Adrenal gland (tissue), 12 donors: ENCODE data around the gene DNAH8. TPM values are rescaled to one million over a fixed set of nuclear protein-coding genes. Genes with fewer than 3 reads are reported as not detected.

Experiments used
- DNase-seq, 7 donors: peaks; one replicate each; pipeline ENCODE4 v3.0.0-alpha.2; 2019 to 2020
- H3K27ac ChIP-seq, 5 donors: fragments of 200-600 bp; sonication (generic) in 4 of 5; 1 replicate in 3 of 5; 2 replicates in 2 of 5; pipeline versions ENCODE4 v1.5.1 to v1.8.0; 2016 to 2020; ENCODE audit warnings: mild to moderate bottlenecking in 1 of 5
- H3K27me3 ChIP-seq: fragments of 200-600 bp; 2 replicates; pipeline ENCODE4 v1.8.0; 2021
- H3K36me3 ChIP-seq, 2 donors: fragments of 200-600 bp; replicated peaks in 1 of 2; 1 replicate in 1 of 2; 2 replicates in 1 of 2; pipeline versions ENCODE4 v1.5.1 to v1.8.0; 2018 to 2022
- H3K4me1 ChIP-seq, 2 donors: fragments of 200-600 bp; replicated peaks in 1 of 2; 1 replicate in 1 of 2; 2 replicates in 1 of 2; pipeline versions ENCODE4 v1.5.1 to v1.8.0; 2018 to 2021
- H3K4me3 ChIP-seq, 4 donors: fragments of 200-600 bp; sonication (generic) in 3 of 4; one replicate each; pipeline ENCODE4 v1.5.1; 2016 to 2018
- H3K9me3 ChIP-seq, 3 donors: fragments of 200-600 bp; sonication (generic) in 1 of 3; replicated peaks in 1 of 3; 1 replicate in 2 of 3; 2 replicates in 1 of 3; pipeline versions ENCODE4 v1.5.1 to v1.8.0; 2016 to 2021
- CTCF ChIP-seq, 6 experiments: fragments of 450-650 bp in 4 of 6; fragments of 200-600 bp in 2 of 6; sonication (generic) in 1 of 6; IDR thresholded peaks; 1 replicate in 5 of 6; 2 replicates in 1 of 6; pipeline versions ENCODE4 v1.5.1 to v1.8.0; 2016 to 2021; ENCODE audit warnings: antibody characterized with exemption in 6 of 6, mild to moderate bottlenecking in 2 of 6, moderate library complexity in 1 of 6
- POLR2A ChIP-seq, 2 donors: fragments of 450-650 bp; IDR thresholded peaks; one replicate each; pipeline ENCODE4 v1.6.1; 2017; ENCODE audit warnings: antibody characterized with exemption in 2 of 2, mild to moderate bottlenecking in 2 of 2, moderate library complexity in 1 of 2
- WGBS, 4 donors: extraction: QIAGEN DNeasy Blood & Tissue Kit in 2 of 4; methylation state at CpG; one replicate each; pipeline versions ENCODE4 v1.1.5 to v1.1.7; 2013 to 2017; 5-methylcytosine and 5-hydroxymethylcytosine counted together
- intact Hi-C, 2 donors: fragments of 100-400 bp; cut with DNase I; formaldehyde crosslinking; loops; one replicate each; pipeline versions ENCODE4 v1.14.1 to v1.15.0; 2022 to 2023
- polyA plus RNA-seq, 3 donors: library from polyadenylated mRNA; stranded (reverse); fragments of 200-250 nt in 2 of 3; fragments of 350-450 nt in 1 of 3; fragmentation: Illumina TruSeq in 1 of 3; extraction: RNeasy Lipid Tissue Mini Kit (QIAGEN cat#74804) in 1 of 3; gene quantifications; one replicate each; pipeline ENCODE4 v1.2.3, GENCODE V29; 2013 to 2014
- total RNA-seq, 9 donors: library from RNA; depleted of rRNA in 4 of 9; stranded (reverse); fragments of >200 nt in 4 of 9; fragments of 120-200 nt in 1 of 9; fragmentation: NEBNext Ultra II Directional in 1 of 9; extraction: Animal tissue kit (Norgen Biotek cat#: 25700) in 1 of 9; gene quantifications; one replicate each; pipeline versions ENCODE4 v1.1.0 to v1.2.4, GENCODE V29; 2013 to 2023
- donor health status: healthy with polysubstance abuse.
- donor health status: Bipolar disorder and iron deficiency.
- donor health status: DM: yes; HTN: yes; CAD: no.
- donor health status: DM: no; HTN: no; CAD: no.
- donor health status: DM: no; HTN: no; CAD: no.
- donor health status: DM: yes; HTN: yes; CAD: no.

DNAH8 gene
- total and polyA plus RNA-seq, 12 donors = under 0.01 to 0.02 TPM; not detected in 10

DNA sequence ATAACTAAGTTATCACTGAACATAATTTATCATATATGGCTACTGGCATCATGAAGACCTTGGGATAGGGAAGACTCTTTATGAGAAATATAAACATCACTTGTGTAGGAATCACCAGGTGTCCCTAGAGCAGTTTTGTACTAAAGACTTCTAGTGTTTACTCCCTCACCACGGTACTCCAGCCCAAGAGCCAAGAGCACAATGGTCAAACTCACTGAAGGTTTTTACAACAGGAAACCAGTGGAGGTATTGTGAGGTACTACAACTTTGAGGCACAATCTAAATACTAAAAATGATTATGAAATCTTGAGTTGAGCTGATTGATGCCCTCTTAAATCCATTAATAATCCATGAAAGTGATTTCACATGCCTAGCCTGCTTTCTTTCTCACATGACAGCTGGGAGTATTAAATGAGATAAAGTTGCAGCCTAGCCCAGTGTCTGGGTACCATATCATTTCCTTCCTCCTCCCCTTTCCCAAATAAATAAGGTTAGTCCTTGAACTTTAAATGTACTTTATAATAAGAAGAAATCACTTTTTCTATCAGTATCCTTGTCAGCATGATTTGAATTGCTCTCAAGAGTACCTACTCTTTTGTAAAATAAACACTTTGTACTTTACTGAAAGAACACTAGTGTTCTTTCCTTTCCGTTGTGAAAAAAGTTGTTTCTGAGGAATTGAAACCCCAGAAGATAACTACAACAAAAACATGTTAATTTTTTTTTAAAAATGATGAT lies 38.7 kb upstream of the DNAH8 start:
- no peak for DNase-seq
- Histone ChIP-seq H3K27me3 (no peaks in the 10 kb centered on the region), H3K9me3 (no peaks in the 10 kb centered on the region), H3K36me3 (peaks cover 0 to 8% of the 10 kb centered on the region in 2 donors), H3K4me3 (no peak overlapping the region), H3K4me1 (peaks cover 8 to 18% of the 10 kb centered on the region in 2 donors), H3K27ac (peak overlapping the region in 3 of 5 donors; percentile 6 to 52 (median 29))
- intact Hi-C loops = no loop called here
- TF ChIP-seq CTCF (IDR thresholded peaks at IDR 0.05) = peak in 1 of 6 experiments; percentile 7
- no peak for TF ChIP-seq POLR2A (IDR thresholded peaks at IDR 0.05)
- WGBS, 4 donors = 41 to 54% (median 51%) methylated on average over 2 of the region's 2 CpGs

GRCh38 chr6:38676974-38677544 lies 38.1 kb upstream of the DNAH8 start:
- Histone ChIP-seq H3K27me3 (no peaks in the 10 kb centered on the region), H3K27ac (peak overlapping the region in 1 of 5 donors; percentile 29), H3K4me3 (no peak overlapping the region), H3K9me3 (no peaks in the 10 kb centered on the region), H3K36me3 (peaks cover 0 to 14% of the 10 kb centered on the region in 2 donors), H3K4me1 (peaks cover 8 to 18% of the 10 kb centered on the region in 2 donors)
- intact Hi-C loops = no loop called here
- no peak for DNase-seq
- TF ChIP-seq POLR2A (IDR thresholded peaks at IDR 0.05) (no peak), CTCF (IDR thresholded peaks at IDR 0.05) (no peak)
- 28 to 44% (median 34%) methylated on average over 1 of the region's 1 CpG for WGBS, 4 donors

DNA sequence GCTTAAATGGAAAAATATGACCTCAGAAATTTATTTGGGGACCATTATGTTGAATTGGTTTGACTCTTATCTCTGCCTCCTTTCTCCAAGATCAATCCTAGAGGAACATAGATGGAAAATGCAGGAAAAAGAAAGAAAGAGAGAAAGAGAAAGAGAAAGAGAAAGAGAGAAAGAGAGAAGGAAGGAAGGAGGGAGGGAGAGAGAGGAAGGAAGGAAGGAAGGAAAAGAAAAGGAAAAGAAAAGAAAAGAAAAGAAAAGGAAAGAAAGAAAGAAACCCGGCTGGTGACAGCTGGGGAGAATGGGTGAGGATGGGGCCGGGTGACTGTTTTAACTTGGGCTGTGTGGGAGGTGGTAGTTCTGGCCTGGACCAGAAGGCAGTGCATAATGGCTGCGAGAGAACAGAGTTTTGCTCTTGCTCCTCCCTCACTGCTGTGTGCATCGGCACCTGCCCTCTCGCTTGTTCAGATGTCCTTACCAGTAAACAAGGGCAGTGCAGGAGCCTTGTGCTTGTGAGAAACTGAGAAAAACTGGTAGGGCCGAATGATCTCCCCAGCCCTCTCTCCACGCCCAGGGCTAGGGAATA lies 36.8 kb upstream of the DNAH8 start:
- Histone ChIP-seq H3K9me3 (no peaks in the 10 kb centered on the region), H3K36me3 (peaks cover 0 to 15% of the 10 kb centered on the region in 2 donors)
- WGBS, 4 donors = 88 to 93% (median 91%) methylated on average over 6 to 7 of the region's 7 CpGs

DNA sequence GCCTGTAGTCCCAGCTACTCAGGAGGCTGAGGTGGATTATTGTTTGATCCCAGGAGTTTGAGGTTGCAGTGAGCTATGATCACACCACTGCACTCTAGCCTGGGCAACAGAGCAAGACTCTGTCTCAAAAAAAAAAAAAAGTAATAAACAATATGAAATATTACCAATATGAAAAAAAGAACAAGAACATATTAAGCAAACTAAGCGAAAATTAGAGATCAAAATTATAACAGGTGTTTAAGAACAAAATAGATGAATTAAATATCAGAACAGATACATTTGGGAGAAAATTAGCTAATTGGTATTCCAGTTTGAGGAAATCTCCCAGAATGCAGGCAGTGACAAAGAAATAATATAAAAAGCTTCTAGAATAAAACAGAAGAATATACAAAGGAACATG lies 35.4 kb upstream of the DNAH8 start:
- intact Hi-C loops = no loop called here
- H3K27ac ChIP-seq = no peak overlapping the region
- H3K4me3 ChIP-seq = no peak overlapping the region
- 95 to 100% (median 97%) methylated on average over 1 of the region's 1 CpG for WGBS, 4 donors
- H3K36me3 ChIP-seq = peaks cover 0 to 15% of the 10 kb centered on the region in 2 donors
- H3K4me1 ChIP-seq = peaks cover 8 to 18% of the 10 kb centered on the region in 2 donors
- H3K27me3 ChIP-seq = no peaks in the 10 kb centered on the region
- H3K9me3 ChIP-seq = no peaks in the 10 kb centered on the region
- no peak for DNase-seq
- no peak for TF ChIP-seq CTCF (IDR thresholded peaks at IDR 0.05)
- TF ChIP-seq POLR2A (IDR thresholded peaks at IDR 0.05) = no peak

More for the DNA sequence above, 36.8 kb upstream of the DNAH8 start:
- intact Hi-C loops = no loop called here
- Histone ChIP-seq H3K27ac (no peak overlapping the region), H3K4me3 (no peak overlapping the region), H3K27me3 (no peaks in the 10 kb centered on the region), H3K4me1 (peaks cover 8 to 18% of the 10 kb centered on the region in 2 donors)
- DNase-seq = no peak
- TF ChIP-seq POLR2A (IDR thresholded peaks at IDR 0.05) = no peak
